Astrocyte (in vitro differentiated cells and primary cell): Measurements from ENCODE around the gene PLEKHA5. TPM values are rescaled to one million over a fixed set of nuclear protein-coding genes. Genes with fewer than 3 reads are reported as not detected.

ENCODE experiments used
- DNase-seq: peaks from one replicate; pipeline ENCODE4 v3.0.0-alpha.2; 2010; ENCODE audit warnings: low read depth
- FAIRE-seq: peaks from 2 replicates; lab custom pipeline; 2011; peaks lifted over from hg19 to GRCh38; lab: Jason Lieb, UNC
- H2AFZ ChIP-seq: 2 replicates; pipeline ENCODE4 v1.6.0; 2012; ENCODE audit warnings: low read depth, low read length, inconsistent platforms
- H3K27ac ChIP-seq: 2 replicates; pipeline ENCODE4 v1.5.1; 2011; ENCODE audit warnings: low read depth, low read length, inconsistent platforms
- H3K27me3 ChIP-seq: 2 replicates; pipeline ENCODE4 v1.6.0; 2011; ENCODE audit warnings: low read length, inconsistent platforms; ENCODE audit not compliant: insufficient read depth
- H3K36me3 ChIP-seq: 2 replicates; pipeline ENCODE4 v1.5.1; 2011; ENCODE audit warnings: low read length, inconsistent platforms; ENCODE audit not compliant: insufficient read depth
- H3K4me1 ChIP-seq: 2 replicates; pipeline ENCODE4 v1.5.1; 2011; ENCODE audit warnings: low read length, inconsistent platforms; ENCODE audit not compliant: insufficient read depth
- H3K4me2 ChIP-seq: 2 replicates; pipeline ENCODE4 v1.6.0; 2012; ENCODE audit warnings: low read length, inconsistent platforms
- H3K4me3 ChIP-seq: 2 replicates; pipeline ENCODE4 v1.5.1; 2011; ENCODE audit warnings: low read depth, mild to moderate bottlenecking, low read length, inconsistent platforms; ENCODE audit not compliant: insufficient read depth
- H3K79me2 ChIP-seq: 2 replicates; pipeline ENCODE4 v1.6.0; 2012; ENCODE audit warnings: mild to moderate bottlenecking, low read length, inconsistent platforms; ENCODE audit not compliant: insufficient read depth
- H3K9ac ChIP-seq: 2 replicates; pipeline ENCODE4 v1.6.0; 2012; ENCODE audit warnings: mild to moderate bottlenecking, low read length, inconsistent platforms
- H3K9me3 ChIP-seq: 2 replicates; pipeline ENCODE4 v1.5.1; 2012; ENCODE audit warnings: low read depth, mild to moderate bottlenecking, low read length, inconsistent platforms; ENCODE audit not compliant: insufficient read depth
- H4K20me1 ChIP-seq: 2 replicates; pipeline ENCODE4 v1.6.0; 2012; ENCODE audit warnings: low read length, inconsistent platforms; ENCODE audit not compliant: insufficient read depth
- H3K27ac Mint-ChIP-seq: one replicate; pipeline ENCODE4 v1.8.0; 2021; ENCODE audit warnings: mild to moderate bottlenecking, mixed read lengths; ENCODE audit not compliant: unreplicated experiment
- H3K27me3 Mint-ChIP-seq: one replicate; pipeline ENCODE4 v1.8.0; 2021; ENCODE audit warnings: low read depth, mixed read lengths; ENCODE audit not compliant: unreplicated experiment
- H3K36me3 Mint-ChIP-seq: one replicate; pipeline ENCODE4 v1.8.0; 2021; ENCODE audit warnings: low read depth, mixed read lengths; ENCODE audit not compliant: unreplicated experiment
- H3K4me1 Mint-ChIP-seq: one replicate; pipeline ENCODE4 v1.8.0; 2021; ENCODE audit warnings: low read depth, mixed read lengths; ENCODE audit not compliant: unreplicated experiment
- H3K4me3 Mint-ChIP-seq: one replicate; pipeline ENCODE4 v1.8.0; 2021; ENCODE audit warnings: mild to moderate bottlenecking, moderate library complexity, mixed read lengths; ENCODE audit not compliant: unreplicated experiment
- H3K9me3 Mint-ChIP-seq: one replicate; pipeline ENCODE4 v1.8.0; 2021; ENCODE audit warnings: mild to moderate bottlenecking, mixed read lengths; ENCODE audit not compliant: unreplicated experiment
- CTCF ChIP-seq: IDR thresholded peaks from 2 replicates; pipeline ENCODE4 v1.5.1; 2011; ENCODE audit warnings: low read depth, mild to moderate bottlenecking, inconsistent platforms, low read length, moderate library complexity; ENCODE audit not compliant: insufficient read depth
- EZH2 ChIP-seq: IDR thresholded peaks from 2 replicates; pipeline ENCODE4 v1.6.1; 2012; ENCODE audit warnings: mild to moderate bottlenecking, low read length, inconsistent platforms; ENCODE audit not compliant: insufficient read depth
- total RNA-seq: library from RNA; stranded (reverse); gene quantifications from 2 replicates; pipeline ENCODE4 v1.2.1, GENCODE V29; 2021

Gene PLEKHA5
- total RNA-seq, 1 donor from 2014 or later, result 38.9 TPM

GRCh38 chr12:19234981-19235871 lies 105.7 kb downstream of the PLEKHA5 start:
- TF ChIP-seq CTCF (no peak), EZH2 (no peak)
- no peaks in the 10 kb centered on the region for H3K36me3 Mint-ChIP-seq
- peak overlapping the region; percentile 21 for H3K4me2 ChIP-seq
- no peak overlapping the region for H3K9ac ChIP-seq
- peaks cover 16% of the 10 kb centered on the region for H3K79me2 ChIP-seq
- peak overlapping the region; percentile 13 for H3K27ac ChIP-seq
- H3K27me3 ChIP-seq, result no peaks in the 10 kb centered on the region
- peak; percentile 62 for DNase-seq
- no peak overlapping the region for H3K27ac Mint-ChIP-seq
- peaks cover 22% of the 10 kb centered on the region for H3K4me1 ChIP-seq
- H4K20me1 ChIP-seq, result peaks cover 4% of the 10 kb centered on the region
- no peaks in the 10 kb centered on the region for H3K27me3 Mint-ChIP-seq
- peak; percentile 63 for FAIRE-seq
- no peaks in the 10 kb centered on the region for H3K9me3 ChIP-seq
- peaks cover 41% of the 10 kb centered on the region for H3K4me1 Mint-ChIP-seq
- no peak overlapping the region for H3K4me3 Mint-ChIP-seq
- no peaks in the 10 kb centered on the region for H3K9me3 Mint-ChIP-seq
- H3K36me3 ChIP-seq, result no peaks in the 10 kb centered on the region
- H3K4me3 ChIP-seq, result no peak overlapping the region
- no peak overlapping the region for H2AFZ ChIP-seq

GRCh38 chr12:19236656-19237055 lies 107.1 kb downstream of the PLEKHA5 start:
- no peaks in the 10 kb centered on the region for H3K36me3 ChIP-seq
- no peaks in the 10 kb centered on the region for H3K27me3 Mint-ChIP-seq
- peaks cover 16% of the 10 kb centered on the region for H3K79me2 ChIP-seq
- no peak overlapping the region for H3K9ac ChIP-seq
- H3K9me3 ChIP-seq, result no peaks in the 10 kb centered on the region
- H3K27ac Mint-ChIP-seq, result peak overlapping the region; percentile 77
- H3K4me1 Mint-ChIP-seq, result peaks cover 41% of the 10 kb centered on the region
- DNase-seq (peak; percentile 62), FAIRE-seq (no peak)
- no peak for TF ChIP-seq CTCF
- TF ChIP-seq EZH2, result no peak
- H2AFZ ChIP-seq, result no peak overlapping the region
- H3K27ac ChIP-seq, result no peak overlapping the region
- no peak overlapping the region for H3K4me2 ChIP-seq
- no peak overlapping the region for H3K4me3 ChIP-seq
- peaks cover 22% of the 10 kb centered on the region for H3K4me1 ChIP-seq
- H3K36me3 Mint-ChIP-seq, result no peaks in the 10 kb centered on the region
- no peaks in the 10 kb centered on the region for H3K27me3 ChIP-seq
- peaks cover 4% of the 10 kb centered on the region for H4K20me1 ChIP-seq
- peak overlapping the region; percentile 75 for H3K4me3 Mint-ChIP-seq
- H3K9me3 Mint-ChIP-seq, result no peaks in the 10 kb centered on the region

DNA sequence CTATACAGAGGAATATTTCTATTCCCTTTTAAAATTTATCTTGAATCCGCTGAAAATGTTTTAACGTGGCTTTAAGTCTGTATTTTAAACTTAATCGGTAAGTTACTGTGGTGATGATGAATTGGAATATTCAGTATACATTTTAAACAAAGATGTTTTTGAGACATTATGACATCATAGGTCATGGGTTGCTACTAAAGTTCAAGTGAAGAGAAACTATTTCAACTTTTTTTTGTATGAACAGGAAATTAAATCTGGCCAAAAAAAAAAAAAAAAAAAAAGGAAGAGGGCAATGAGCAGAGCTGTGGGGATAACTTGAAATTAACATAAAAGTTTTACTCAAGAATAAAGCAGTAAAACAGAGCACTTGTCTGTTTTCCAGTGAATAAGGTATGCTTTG lies 109.0 kb downstream of the PLEKHA5 start:
- H3K4me1 Mint-ChIP-seq, result peaks cover 43% of the 10 kb centered on the region
- Histone ChIP-seq H3K27me3 (no peaks in the 10 kb centered on the region), H3K4me2 (no peak overlapping the region), H4K20me1 (peaks cover 8% of the 10 kb centered on the region), H3K27ac (no peak overlapping the region), H3K4me1 (peaks cover 22% of the 10 kb centered on the region), H2AFZ (no peak overlapping the region), H3K4me3 (no peak overlapping the region), H3K9me3 (no peaks in the 10 kb centered on the region), H3K79me2 (peaks cover 21% of the 10 kb centered on the region), H3K9ac (no peak overlapping the region), H3K36me3 (no peaks in the 10 kb centered on the region)
- no peak for DNase-seq
- H3K27ac Mint-ChIP-seq, result no peak overlapping the region
- H3K36me3 Mint-ChIP-seq, result no peaks in the 10 kb centered on the region
- no peaks in the 10 kb centered on the region for H3K9me3 Mint-ChIP-seq
- TF ChIP-seq CTCF (no peak), EZH2 (no peak)
- no peak for FAIRE-seq
- no peaks in the 10 kb centered on the region for H3K27me3 Mint-ChIP-seq
- peak overlapping the region; percentile 47 for H3K4me3 Mint-ChIP-seq
